ENCODE measurements around the gene FBXW10B. TPM values are rescaled to one million over a fixed set of nuclear protein-coding genes. Genes with fewer than 3 reads are reported as not detected.

The FBXW10B gene
- total RNA-seq, 2 experiments from 2014 or later, result 0.15 to 0.35 TPM

Other genes starting within 250 kb of the FBXW10B start
- 1 to 10 TPM; 5.1 to 5.3 TPM for gene CDRT4, start 152.1 kb downstream of the FBXW10B start, total RNA-seq
- 10 to 100 TPM; 18.0 to 19.3 TPM for gene TVP23C, start 56.2 kb downstream of the FBXW10B start, total RNA-seq
- gene TRIM16, start 64.6 kb upstream of the FBXW10B start, total RNA-seq, result 1 to 10 TPM; 8.7 to 8.9 TPM
- gene ZNF286A, start 80.0 kb upstream of the FBXW10B start, total RNA-seq, result 10 to 100 TPM; 18.1 to 20.0 TPM
- not detected for gene TBC1D26, start 112.6 kb upstream of the FBXW10B start, total RNA-seq

Measured in activated CD4-positive, alpha-beta memory T cell treated with anti-CD3 and anti-CD28 coated beads, Interleukin-2, amount 10 ng/mL, durations not matched to agents 7 days and 5 days (primary cell).